ENCODE data around the gene LAPTM5.

DNA sequence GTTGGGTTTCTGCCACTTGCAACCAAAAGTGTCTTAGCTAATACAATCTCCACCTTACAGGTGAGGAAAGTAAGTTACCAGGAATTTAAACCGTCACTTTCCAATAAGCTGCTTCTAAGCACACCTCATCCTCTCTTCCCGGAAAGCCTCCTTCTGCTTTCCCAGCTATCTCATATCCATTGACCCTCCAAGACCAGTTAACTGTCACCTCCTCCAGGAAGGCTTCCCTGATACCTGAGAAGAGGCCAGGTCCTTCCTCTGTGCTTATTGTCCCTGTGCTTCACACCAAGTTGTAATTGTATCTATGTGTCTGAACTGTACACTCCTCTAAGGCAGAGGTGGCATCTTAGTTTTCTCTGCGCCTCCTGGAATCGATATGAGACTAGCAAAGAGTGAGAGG is 23.0 kb downstream of the LAPTM5 start:
- TF ChIP-seq, protein P1, sequence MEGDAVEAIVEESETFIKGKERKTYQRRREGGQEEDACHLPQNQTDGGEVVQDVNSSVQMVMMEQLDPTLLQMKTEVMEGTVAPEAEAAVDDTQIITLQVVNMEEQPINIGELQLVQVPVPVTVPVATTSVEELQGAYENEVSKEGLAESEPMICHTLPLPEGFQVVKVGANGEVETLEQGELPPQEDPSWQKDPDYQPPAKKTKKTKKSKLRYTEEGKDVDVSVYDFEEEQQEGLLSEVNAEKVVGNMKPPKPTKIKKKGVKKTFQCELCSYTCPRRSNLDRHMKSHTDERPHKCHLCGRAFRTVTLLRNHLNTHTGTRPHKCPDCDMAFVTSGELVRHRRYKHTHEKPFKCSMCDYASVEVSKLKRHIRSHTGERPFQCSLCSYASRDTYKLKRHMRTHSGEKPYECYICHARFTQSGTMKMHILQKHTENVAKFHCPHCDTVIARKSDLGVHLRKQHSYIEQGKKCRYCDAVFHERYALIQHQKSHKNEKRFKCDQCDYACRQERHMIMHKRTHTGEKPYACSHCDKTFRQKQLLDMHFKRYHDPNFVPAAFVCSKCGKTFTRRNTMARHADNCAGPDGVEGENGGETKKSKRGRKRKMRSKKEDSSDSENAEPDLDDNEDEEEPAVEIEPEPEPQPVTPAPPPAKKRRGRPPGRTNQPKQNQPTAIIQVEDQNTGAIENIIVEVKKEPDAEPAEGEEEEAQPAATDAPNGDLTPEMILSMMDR (IDR thresholded peaks at IDR 0.05) = no peak
- no peak for TF ChIP-seq EZH2 (IDR thresholded peaks at IDR 0.05; ENCODE audit: borderline replicate concordance, insufficient read depth, low read depth, low read length, poor library complexity, severe bottlenecking)

Measured in B cell (primary cell).